Lower lobe of right lung (tissue), 2 donors: Measurements from ENCODE around the gene RFXANK. TPM values are rescaled to one million over a fixed set of nuclear protein-coding genes. Genes with fewer than 3 reads are reported as not detected.
"Not testable (repeated sequence)": the region's sequence is repeated elsewhere in the genome, so short reads cannot be mapped to it uniquely, and the experiment has no call there.

Experiments
- ATAC-seq, 2 donors: fragments of 200-7000 bp; cut with Tn5 transposase; one replicate each; pipeline ENCODE4 v1.9.1; 2020 to 2022; ENCODE audit warnings: mild to moderate bottlenecking in 2 of 2, moderate library complexity in 2 of 2
- DNase-seq: peaks from one replicate; pipeline ENCODE4 v3.0.0-alpha.2; 2020
- H3K27ac ChIP-seq: fragments of 200-600 bp; one replicate; pipeline ENCODE4 v1.8.0; 2022
- H3K27me3 ChIP-seq: fragments of 200-600 bp; one replicate; pipeline ENCODE4 v1.8.0; 2022; ENCODE audit warnings: low read depth
- H3K36me3 ChIP-seq: fragments of 200-600 bp; one replicate; pipeline ENCODE4 v1.8.0; 2022; ENCODE audit warnings: mild to moderate bottlenecking
- H3K4me1 ChIP-seq: fragments of 200-600 bp; one replicate; pipeline ENCODE4 v1.8.0; 2022
- H3K4me3 ChIP-seq: fragments of 200-600 bp; one replicate; pipeline ENCODE4 v1.8.0; 2022; ENCODE audit warnings: mild to moderate bottlenecking
- H3K9me3 ChIP-seq: fragments of 200-600 bp; one replicate; pipeline ENCODE4 v1.8.0; 2022
- intact Hi-C: fragments of 100-400 bp; cut with DNase I; formaldehyde crosslinking; loops from one replicate; pipeline ENCODE4 v1.11.0; 2022
- total RNA-seq: library from RNA; stranded (reverse); fragmentation: NEBNext Ultra II Directional; extraction: Animal tissue kit (Norgen Biotek cat#: 25700); gene quantifications from one replicate; pipeline ENCODE4 v1.2.1, GENCODE V29; 2021
- TF ChIP-seq, protein P1 (sequence below): fragments of 200-600 bp; IDR thresholded peaks from one replicate; pipeline ENCODE4 v1.8.0; 2022; ENCODE audit warnings: antibody characterized with exemption, mild to moderate bottlenecking
- donor health status: DM: no; HTN: yes; CAD: no; lungs with severe emphysema.

RFXANK gene
- total RNA-seq, 1 donor from 2014 or later: 67.0 TPM

DNA sequence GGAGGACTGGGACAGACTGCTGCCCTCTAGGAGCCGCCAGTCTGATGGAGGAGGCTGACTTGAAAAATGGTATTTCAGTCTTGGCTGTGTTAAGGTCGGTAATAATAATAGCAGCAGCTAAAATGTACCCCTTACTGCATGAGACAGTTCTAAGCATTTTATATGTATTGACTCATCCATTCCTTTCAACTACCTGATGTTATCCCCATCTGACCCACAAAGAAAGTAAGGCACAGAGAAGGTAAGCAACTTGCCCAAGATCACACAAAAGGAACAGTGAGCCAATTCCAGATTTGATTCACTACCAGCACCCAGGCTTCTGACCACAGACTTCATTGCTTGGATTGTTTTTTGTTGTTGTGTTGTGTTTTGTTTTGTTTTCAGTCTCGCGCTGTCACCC is 23.7 kb downstream of the RFXANK start:
- ATAC-seq (no peak), DNase-seq (no peak)
- intact Hi-C loops: no loop called here
- Histone ChIP-seq H3K4me1 (no peaks in the 10 kb centered on the region), H3K36me3 (no peaks in the 10 kb centered on the region), H3K4me3 (no peak overlapping the region), H3K27ac (no peak overlapping the region), H3K9me3 (no peaks in the 10 kb centered on the region), H3K27me3 (peaks cover 46% of the 10 kb centered on the region)
- TF ChIP-seq, protein P1, sequence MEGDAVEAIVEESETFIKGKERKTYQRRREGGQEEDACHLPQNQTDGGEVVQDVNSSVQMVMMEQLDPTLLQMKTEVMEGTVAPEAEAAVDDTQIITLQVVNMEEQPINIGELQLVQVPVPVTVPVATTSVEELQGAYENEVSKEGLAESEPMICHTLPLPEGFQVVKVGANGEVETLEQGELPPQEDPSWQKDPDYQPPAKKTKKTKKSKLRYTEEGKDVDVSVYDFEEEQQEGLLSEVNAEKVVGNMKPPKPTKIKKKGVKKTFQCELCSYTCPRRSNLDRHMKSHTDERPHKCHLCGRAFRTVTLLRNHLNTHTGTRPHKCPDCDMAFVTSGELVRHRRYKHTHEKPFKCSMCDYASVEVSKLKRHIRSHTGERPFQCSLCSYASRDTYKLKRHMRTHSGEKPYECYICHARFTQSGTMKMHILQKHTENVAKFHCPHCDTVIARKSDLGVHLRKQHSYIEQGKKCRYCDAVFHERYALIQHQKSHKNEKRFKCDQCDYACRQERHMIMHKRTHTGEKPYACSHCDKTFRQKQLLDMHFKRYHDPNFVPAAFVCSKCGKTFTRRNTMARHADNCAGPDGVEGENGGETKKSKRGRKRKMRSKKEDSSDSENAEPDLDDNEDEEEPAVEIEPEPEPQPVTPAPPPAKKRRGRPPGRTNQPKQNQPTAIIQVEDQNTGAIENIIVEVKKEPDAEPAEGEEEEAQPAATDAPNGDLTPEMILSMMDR: no peak

DNA sequence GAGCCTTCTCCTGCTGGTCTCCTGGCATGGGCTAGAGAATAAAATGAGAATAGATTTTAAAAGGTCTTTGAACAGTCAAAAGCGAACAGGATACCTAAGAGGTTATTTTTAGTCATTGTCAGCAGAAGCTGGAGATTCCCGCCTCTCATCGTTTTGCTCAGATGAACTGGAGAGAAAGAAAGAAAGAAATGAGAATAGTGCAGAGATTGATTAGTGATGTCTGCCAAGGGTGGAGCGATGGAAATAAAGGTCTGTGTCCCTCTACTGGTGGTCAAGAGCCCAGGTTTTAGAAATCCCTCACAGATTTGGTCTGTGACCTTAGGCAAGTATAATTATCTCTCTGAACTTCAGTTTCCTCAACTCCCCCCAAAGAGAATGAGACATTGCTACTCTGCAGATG is 25.0 kb downstream of the RFXANK start:
- Histone ChIP-seq H3K9me3 (no peaks in the 10 kb centered on the region), H3K4me1 (no peaks in the 10 kb centered on the region), H3K27ac (no peak overlapping the region), H3K27me3 (peaks cover 33% of the 10 kb centered on the region), H3K4me3 (no peak overlapping the region), H3K36me3 (no peaks in the 10 kb centered on the region)
- intact Hi-C loops: no loop called here
- ATAC-seq: no peak
- no peak for DNase-seq
- TF ChIP-seq, protein P1: no peak

DNA sequence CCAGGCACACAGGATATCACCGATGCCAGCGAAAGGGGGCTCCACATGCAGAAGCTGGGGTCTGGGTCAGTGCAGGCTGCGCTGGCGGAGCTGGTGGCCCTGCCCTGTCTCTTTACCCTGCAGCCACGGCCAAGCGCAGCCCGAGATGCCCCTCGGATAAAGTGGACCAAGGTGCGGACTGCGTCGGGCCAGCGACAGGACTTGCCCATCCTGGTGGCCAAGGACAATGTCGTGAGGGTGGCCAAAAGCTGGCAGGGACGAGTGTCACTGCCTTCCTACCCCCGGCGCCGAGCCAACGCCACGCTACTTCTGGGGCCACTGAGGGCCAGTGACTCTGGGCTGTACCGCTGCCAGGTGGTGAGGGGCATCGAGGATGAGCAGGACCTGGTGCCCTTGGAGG is 26.9 kb downstream of the RFXANK start:
- DNase-seq: no peak
- H3K4me1 ChIP-seq: no peaks in the 10 kb centered on the region
- TF ChIP-seq, protein P1: no peak
- H3K36me3 ChIP-seq: no peaks in the 10 kb centered on the region
- no peaks in the 10 kb centered on the region for H3K9me3 ChIP-seq
- no peak for ATAC-seq
- no peak overlapping the region for H3K27ac ChIP-seq
- no peak overlapping the region for H3K4me3 ChIP-seq
- peaks cover 28% of the 10 kb centered on the region for H3K27me3 ChIP-seq
- intact Hi-C loops: no loop called here

DNA sequence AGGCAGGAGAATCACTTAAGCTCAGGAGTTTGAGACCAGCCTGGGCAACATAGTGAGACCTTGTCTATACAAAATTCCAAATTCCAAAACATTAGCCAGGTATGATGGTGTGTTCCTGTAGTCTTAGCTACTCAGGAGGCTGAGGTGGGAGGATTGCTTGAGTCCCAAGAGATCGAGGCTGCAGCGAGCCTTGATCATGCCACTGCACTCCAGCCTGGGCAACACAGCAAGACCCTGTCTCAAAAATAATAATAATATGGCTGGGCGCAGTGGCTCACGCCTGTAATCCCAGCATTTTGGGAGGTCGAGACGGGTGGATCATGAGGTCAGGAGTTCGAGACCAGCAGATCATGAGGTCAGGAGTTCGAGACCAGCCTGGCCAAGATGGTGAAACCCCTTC is 28.9 kb downstream of the RFXANK start:
- H3K4me3 ChIP-seq, H3K27ac ChIP-seq, intact Hi-C loops, ATAC-seq, H3K4me1 ChIP-seq, H3K36me3 ChIP-seq, H3K9me3 ChIP-seq, DNase-seq: not testable (repeated sequence)
- peaks cover 32% of the 10 kb centered on the region for H3K27me3 ChIP-seq

DNA sequence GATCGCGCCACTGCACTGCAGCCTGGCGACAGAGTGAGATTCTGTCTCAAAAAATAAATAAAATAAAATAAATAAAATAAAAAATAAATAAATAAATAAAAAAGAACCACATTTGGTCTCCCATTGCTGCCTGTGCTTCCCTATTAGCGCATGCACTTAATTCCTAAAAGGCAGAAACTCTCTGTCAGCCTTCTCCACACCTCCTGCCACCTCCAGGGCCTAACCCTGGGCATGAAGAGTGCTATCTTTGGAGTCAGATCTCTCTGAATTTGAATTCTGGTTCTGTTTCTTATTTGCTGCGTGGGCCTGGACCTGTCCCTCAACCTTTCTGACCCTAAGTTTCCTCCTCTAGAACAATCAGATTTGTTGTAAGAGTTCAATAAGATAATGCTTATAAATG is 31.0 kb downstream of the RFXANK start:
- no peak for ATAC-seq

DNA sequence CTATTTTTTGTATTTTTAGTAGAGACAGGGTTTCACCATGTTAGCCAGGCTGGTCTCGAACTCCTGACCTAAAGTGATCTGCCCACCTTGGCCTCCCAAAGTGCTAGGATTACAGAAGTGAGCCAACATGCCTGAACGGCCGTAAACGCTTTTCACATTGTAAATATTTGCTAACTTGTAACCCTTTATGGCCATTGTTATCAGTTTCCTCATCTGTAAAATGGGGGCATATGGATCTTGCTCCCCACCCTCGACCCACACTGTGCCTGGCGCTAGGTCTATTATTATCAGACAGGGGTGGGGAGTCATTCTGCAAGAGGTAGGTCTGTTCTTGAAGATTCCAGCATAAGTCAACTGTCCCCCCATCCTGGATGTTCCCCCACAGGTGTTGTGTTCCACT is 31.6 kb downstream of the RFXANK start:
- Histone ChIP-seq H3K4me3 (no peak overlapping the region), H3K27ac (no peak overlapping the region), H3K4me1 (peaks cover 10% of the 10 kb centered on the region), H3K9me3 (no peaks in the 10 kb centered on the region), H3K36me3 (no peaks in the 10 kb centered on the region), H3K27me3 (peaks cover 45% of the 10 kb centered on the region)
- no peak for DNase-seq
- intact Hi-C loops: no loop called here
- TF ChIP-seq, protein P1: no peak
- ATAC-seq: no peak

More for the DNA sequence above, 31.0 kb downstream of the RFXANK start:
- intact Hi-C loops: no loop called here
- Histone ChIP-seq H3K4me1 (peaks cover 10% of the 10 kb centered on the region), H3K27ac (no peak overlapping the region), H3K9me3 (no peaks in the 10 kb centered on the region), H3K27me3 (peaks cover 41% of the 10 kb centered on the region), H3K4me3 (no peak overlapping the region), H3K36me3 (no peaks in the 10 kb centered on the region)
- no peak for DNase-seq
- TF ChIP-seq, protein P1: no peak
